IMR-90 (cell line): ENCODE measurements around the gene OXSR1. TPM values are rescaled to one million over a fixed set of nuclear protein-coding genes. Genes with fewer than 3 reads are reported as not detected.

Experiments
- ATAC-seq: fragments of 200-7000 bp; cut with Tn5 transposase; 2 replicates; pipeline ENCODE4 v1.9.1; 2020; ENCODE audit warnings: low read depth, mild to moderate bottlenecking, moderate library complexity
- BruUV-seq: library from RNA; stranded (reverse); fragments of 400-500 nt; replicated peaks from 2 replicates; lab custom pipeline; 2021; lab: Mats Ljungman, UMichigan
- CTCF ChIA-PET: fragments of 300-600 bp; formaldehyde crosslinking; extraction: SDS; loops from one replicate; lab custom pipeline; 2021; ENCODE audit warnings: antibody characterized with exemption; lab: Yijun Ruan, JAX
- POLR2A ChIA-PET: fragments of 300-600 bp; sonication (Branson Sonifier 250); formaldehyde crosslinking; loops from one replicate; lab custom pipeline; 2022; ENCODE audit warnings: antibody characterized with exemption; ENCODE audit not compliant: unreplicated experiment; lab: Charles Lee
- DNase-seq: peaks from one replicate; pipeline ENCODE4 v3.0.0; 2013
- H2AFZ ChIP-seq: replicated peaks from 2 replicates; pipeline ENCODE3; 2013; ENCODE audit warnings: low read length, mild to moderate bottlenecking; ENCODE audit not compliant: poor library complexity
- H2AK5ac ChIP-seq: 2 replicates; pipeline ENCODE4 v1.6.1; 2013; ENCODE audit warnings: low read depth, low read length, inconsistent platforms
- H2AK9ac ChIP-seq: replicated peaks from 2 replicates; pipeline ENCODE3; 2013; ENCODE audit warnings: mild to moderate bottlenecking, low read depth, low read length, moderate library complexity; ENCODE audit not compliant: poor library complexity
- H2BK120ac ChIP-seq: 2 replicates; pipeline ENCODE4 v1.6.1; 2013; ENCODE audit warnings: low read depth, low read length, inconsistent platforms
- H2BK15ac ChIP-seq: 3 replicates; pipeline ENCODE4 v1.6.1; 2013; ENCODE audit warnings: low read depth, low read length, inconsistent platforms
- H2BK20ac ChIP-seq: 2 replicates; pipeline ENCODE4 v1.6.1; 2013; ENCODE audit warnings: low read depth, mild to moderate bottlenecking, inconsistent platforms, low read length, moderate library complexity
- H2BK5ac ChIP-seq: 2 replicates; pipeline ENCODE4 v1.6.1; 2013; ENCODE audit warnings: mild to moderate bottlenecking, low read depth, low read length, inconsistent platforms; ENCODE audit not compliant: poor library complexity, severe bottlenecking
- H3K14ac ChIP-seq: replicated peaks from 2 replicates; pipeline ENCODE4 v1.6.1; 2013; ENCODE audit warnings: low read depth, low read length, inconsistent platforms
- H3K18ac ChIP-seq: 2 replicates; pipeline ENCODE4 v1.6.1; 2013; ENCODE audit warnings: low read depth, low read length, control low read depth
- H3K23ac ChIP-seq: 2 replicates; pipeline ENCODE4 v1.6.1; 2013; ENCODE audit warnings: low read depth, low read length, inconsistent platforms
- H3K27ac ChIP-seq: 2 replicates; pipeline ENCODE4 v1.5.1; 2013; ENCODE audit warnings: mild to moderate bottlenecking, control low read depth, low read length; ENCODE audit not compliant: insufficient read depth
- H3K27me3 ChIP-seq: 2 replicates; pipeline ENCODE4 v1.6.1; 2013; ENCODE audit warnings: low read length; ENCODE audit not compliant: control insufficient read depth, insufficient read depth
- H3K36me3 ChIP-seq: 2 replicates; pipeline ENCODE4 v1.6.1; 2013; ENCODE audit warnings: low read length, mixed read lengths; ENCODE audit not compliant: control insufficient read depth, insufficient read depth
- H3K4ac ChIP-seq: 2 replicates; pipeline ENCODE4 v1.6.1; 2013; ENCODE audit warnings: low read depth, low read length, inconsistent platforms
- H3K4me1 ChIP-seq: 2 replicates; pipeline ENCODE4 v1.6.1; 2013; ENCODE audit warnings: low read length, mixed read lengths; ENCODE audit not compliant: control insufficient read depth, insufficient read depth
- H3K4me2 ChIP-seq: 2 replicates; pipeline ENCODE4 v1.6.1; 2013; ENCODE audit warnings: low read depth, mild to moderate bottlenecking, control low read depth, low read length, moderate library complexity
- H3K4me3 ChIP-seq: 2 replicates; pipeline ENCODE4 v1.5.1; 2013; ENCODE audit warnings: low read depth, mild to moderate bottlenecking, control low read depth, low read length, moderate library complexity; ENCODE audit not compliant: insufficient read depth
- H3K56ac ChIP-seq: 2 replicates; pipeline ENCODE4 v1.6.1; 2013; ENCODE audit warnings: low read length, inconsistent platforms; ENCODE audit not compliant: insufficient read depth; ENCODE audit errors: extremely low read depth
- H3K79me1 ChIP-seq, 2 experiments: 2 replicates each; pipeline ENCODE4 v1.6.1; 2013; ENCODE audit warnings: low read length in 2 of 2, inconsistent platforms in 1 of 2, low read depth in 1 of 2
- H3K9ac ChIP-seq: 2 replicates; pipeline ENCODE4 v1.6.1; 2013; ENCODE audit warnings: low read depth, low read length, control low read depth
- H3K9me1 ChIP-seq: 2 replicates; pipeline ENCODE4 v1.6.1; 2013; ENCODE audit warnings: low read length, inconsistent platforms; ENCODE audit not compliant: insufficient read depth
- H3K9me3 ChIP-seq: 2 replicates; pipeline ENCODE4 v1.6.1; 2013; ENCODE audit warnings: low read length; ENCODE audit not compliant: control insufficient read depth, insufficient read depth
- H4K20me1 ChIP-seq: 2 replicates; pipeline ENCODE4 v1.6.1; 2013; ENCODE audit warnings: low read length, inconsistent platforms; ENCODE audit not compliant: insufficient read depth
- H4K5ac ChIP-seq: 2 replicates; pipeline ENCODE4 v1.6.1; 2013; ENCODE audit warnings: mild to moderate bottlenecking, low read depth, low read length, control low read depth
- H4K8ac ChIP-seq, 2 experiments: 2 replicates each; pipeline ENCODE4 v1.6.1; 2013; ENCODE audit warnings: low read depth in 2 of 2, low read length in 2 of 2, control low read depth in 1 of 2, inconsistent platforms in 1 of 2
- H4K91ac ChIP-seq: 2 replicates; pipeline ENCODE4 v1.6.1; 2013; ENCODE audit warnings: low read depth, low read length, inconsistent platforms; ENCODE audit not compliant: insufficient read depth
- RCOR1 ChIP-seq: IDR thresholded peaks from 2 replicates; pipeline ENCODE4 v1.6.1; 2012; ENCODE audit warnings: mild to moderate bottlenecking, low read length, improper control_type of control experiment; ENCODE audit not compliant: insufficient replicate concordance
- WGBS, 2 experiments: methylation state at CpG; one replicate each; pipeline versions ENCODE4 v1.1.5 to v1.1.7; 2013; ENCODE audit warnings: missing lambda C conversion rate in 2 of 2; ENCODE audit not compliant: insufficient read length in 1 of 2; ENCODE audit errors: extremely low coverage in 2 of 2; 5-methylcytosine and 5-hydroxymethylcytosine counted together
- dilution Hi-C: fragments of 300-500 bp; cut with HindIII; formaldehyde crosslinking; loops from one replicate; pipeline ENCODE4 v1.14.3; 2018; ENCODE audit warnings: low sequenced_read_pairs; ENCODE audit not compliant: unreplicated experiment
- in situ Hi-C: fragments of 300-500 bp; cut with MboI; formaldehyde crosslinking; loops from 3 replicates; pipeline ENCODE4 v1.14.3; 2019; ENCODE audit warnings: low sequenced_read_pairs, inconsistent platforms, mixed read lengths
- intact Hi-C: fragments of 100-400 bp; cut with micrococcal nuclease; formaldehyde crosslinking; loops from 2 replicates; pipeline ENCODE4 v1.10.0; 2022
- polyA plus RNA-seq, 3 experiments: library from polyadenylated mRNA; depleted of rRNA; stranded (reverse); fragments of >200 nt; gene quantifications; 2 replicates each; pipeline ENCODE4 v1.2.3, GENCODE V29; 2012; ENCODE audit warnings: low replicate concordance in 1 of 3
- total RNA-seq: library from RNA; depleted of rRNA; stranded (reverse); fragments of >200 nt; gene quantifications from 2 replicates; pipeline ENCODE4 v1.2.3, GENCODE V29; 2012

Gene OXSR1
- total and polyA plus RNA-seq, 2 of the 4 experiments (the other 2 are of a cell fraction): 32.9 to 37.6 TPM

- Histone ChIP-seq H3K9ac (no peak overlapping the region), H4K8ac (no peak overlapping the region), H3K27ac (no peak overlapping the region), H3K18ac (no peak overlapping the region), H2BK20ac (no peak overlapping the region), H3K36me3 (peaks cover 1% of the 10 kb centered on the region; the same call in 1 of the 2 replicates), H4K20me1 (no peaks in the 10 kb centered on the region), H4K5ac (no peak overlapping the region), H3K79me1 (0 out of 4 replicates have a peak, but pooled peaks cover 0 to 5% of the 10 kb centered on the region in 2 experiments), H2AFZ (no peak overlapping the region), H3K4me1 (no peaks in the 10 kb centered on the region; the same call in 1 of the 2 replicates), H3K14ac (no peak overlapping the region), H2BK15ac (no peak overlapping the region), H3K27me3 (no peaks in the 10 kb centered on the region), H2BK5ac (no peak overlapping the region), H4K91ac (no peak overlapping the region), H2AK5ac (no peak overlapping the region), H3K4me2 (no peak overlapping the region), H3K4me3 (no peak overlapping the region), H3K23ac (no peak overlapping the region), H2AK9ac (no peak overlapping the region), H3K4ac (no peak overlapping the region), H3K56ac (no peak overlapping the region), H2BK120ac (no peak overlapping the region), H3K9me1 (peaks cover 16% of the 10 kb centered on the region), H3K9me3 (no peaks in the 10 kb centered on the region)
- no peak for ATAC-seq
- TF ChIP-seq RCOR1: no peak
- in situ Hi-C loops: no loop called here
- intact Hi-C loops: no loop called here
- no peak for DNase-seq
- no CpG with 5 or more reads among the region's 1 CpG for WGBS, 2 experiments
- BruUV-seq: no TSS peak
- POLR2A ChIA-PET: interaction anchor here (0.5 to 0.6 kb wide), 2 partner anchors 9 to 60 kb away, joined by 3 to 4 read pairs; no protein-coding TSS in a partner anchor
- dilution Hi-C loops: no loop called here
- CTCF ChIA-PET: interaction anchor here (0.7 kb wide), 1 partner anchor 103 kb away, joined by 3 read pairs; the partner anchor contains the start of gene OXSR1
Observed at GRCh38 chr3:38268522-38268921, 103.2 kb downstream of the OXSR1 start.
